ENCODE data around the gene FOXN3.

FOXN3 gene

GRCh38 chr14:89248411-89249064 lies 168.5 kb downstream of the FOXN3 start:
- DNase-seq (ENCODE audit: low read depth) = no peak
- H3K4me3 ChIP-seq (ENCODE audit: low read depth, low read length) = no peak overlapping the region
- TF ChIP-seq POLR2A (IDR thresholded peaks at IDR 0.05; ENCODE audit: extremely low read depth, insufficient read length) = no peak
- TF ChIP-seq MYC (IDR thresholded peaks at IDR 0.05; ENCODE audit: low read depth, low read length) = no peak
- TF ChIP-seq MAX (IDR thresholded peaks at IDR 0.05; ENCODE audit: low read depth, low read length) = no peak

DNA sequence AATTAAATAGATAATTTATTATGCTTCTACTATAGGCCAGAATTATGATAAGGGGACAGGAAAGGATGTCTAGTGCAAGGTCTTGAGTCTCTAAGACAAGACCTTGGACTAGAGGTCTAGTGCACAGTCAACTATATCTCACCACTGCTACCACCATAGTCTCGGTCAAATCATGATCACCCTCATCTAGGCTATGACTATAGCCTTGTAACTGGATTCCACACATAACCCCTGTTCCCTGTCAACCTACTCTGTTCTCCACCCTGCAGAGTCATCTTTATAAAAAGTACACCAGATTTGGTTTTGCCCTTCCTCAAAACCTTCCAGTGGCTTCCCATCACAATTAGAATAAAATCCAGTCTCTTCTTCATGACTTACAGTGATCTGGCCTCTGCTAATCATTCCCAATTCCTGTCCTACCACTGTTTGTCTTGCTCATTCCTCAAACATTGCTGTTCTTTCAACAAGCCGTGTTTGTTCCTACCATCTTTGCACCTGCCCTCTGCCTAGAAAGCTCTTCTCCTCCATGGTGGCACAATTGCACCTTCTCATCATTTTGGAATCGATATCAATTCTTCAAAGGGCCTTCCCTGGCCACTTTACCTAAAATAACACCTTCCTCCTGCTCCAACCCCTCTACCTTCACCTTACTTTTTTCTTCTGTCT lies 169.4 kb downstream of the FOXN3 start:
- no peak for DNase-seq (ENCODE audit: low read depth)
- TF ChIP-seq MAX (IDR thresholded peaks at IDR 0.05; ENCODE audit: low read depth, low read length) (no peak), CTCF (IDR thresholded peaks at IDR 0.05; ENCODE audit: low read depth, low read length) (no peak), MYC (IDR thresholded peaks at IDR 0.05; ENCODE audit: low read depth, low read length) (no peak)
- no peak overlapping the region for H3K4me3 ChIP-seq (ENCODE audit: low read depth, low read length)

GRCh38 chr14:89246290-89246689 lies 170.7 kb downstream of the FOXN3 start:
- no peak for DNase-seq (ENCODE audit: low read depth)
- no peak overlapping the region for H3K4me3 ChIP-seq (ENCODE audit: low read depth, low read length)
- TF ChIP-seq POLR2A (IDR thresholded peaks at IDR 0.05; ENCODE audit: extremely low read depth, insufficient read length) (no peak), MYC (IDR thresholded peaks at IDR 0.05; ENCODE audit: low read depth, low read length) (no peak), MAX (IDR thresholded peaks at IDR 0.05; ENCODE audit: low read depth, low read length) (no peak), CTCF (IDR thresholded peaks at IDR 0.05; ENCODE audit: low read depth, low read length) (no peak)

GRCh38 chr14:89245802-89246201 lies 171.2 kb downstream of the FOXN3 start:
- TF ChIP-seq CTCF (IDR thresholded peaks at IDR 0.05; ENCODE audit: low read depth, low read length) = no peak
- no peak for TF ChIP-seq MYC (IDR thresholded peaks at IDR 0.05; ENCODE audit: low read depth, low read length)
- no peak for TF ChIP-seq MAX (IDR thresholded peaks at IDR 0.05; ENCODE audit: low read depth, low read length)
- no peak for TF ChIP-seq POLR2A (IDR thresholded peaks at IDR 0.05; ENCODE audit: extremely low read depth, insufficient read length)
- no peak for DNase-seq (ENCODE audit: low read depth)
- no peak overlapping the region for H3K4me3 ChIP-seq (ENCODE audit: low read depth, low read length)

DNA sequence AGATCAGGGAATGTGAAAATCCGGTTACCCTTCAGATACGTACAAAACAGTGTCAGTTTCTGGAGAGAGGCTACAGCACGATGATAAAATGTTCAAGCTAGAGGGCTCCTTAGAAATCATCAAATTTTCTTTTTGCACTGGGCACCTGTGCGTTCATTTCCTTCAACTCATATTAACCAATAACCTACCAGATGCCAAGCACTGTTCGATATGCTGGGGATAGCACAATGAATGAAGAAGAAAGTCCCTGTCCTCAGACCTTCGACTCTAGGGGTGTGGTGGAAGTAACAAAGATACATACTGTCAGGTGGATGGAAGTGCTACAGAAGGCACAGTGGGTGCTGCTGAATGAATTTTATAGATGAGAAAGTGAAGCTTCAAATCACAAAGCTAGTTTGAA lies 172.3 kb downstream of the FOXN3 start:
- TF ChIP-seq MAX (IDR thresholded peaks at IDR 0.05; ENCODE audit: low read depth, low read length) (no peak), MYC (IDR thresholded peaks at IDR 0.05; ENCODE audit: low read depth, low read length) (no peak), POLR2A (IDR thresholded peaks at IDR 0.05; ENCODE audit: extremely low read depth, insufficient read length) (no peak), CTCF (IDR thresholded peaks at IDR 0.05; ENCODE audit: low read depth, low read length) (no peak)
- no peak overlapping the region for H3K4me3 ChIP-seq (ENCODE audit: low read depth, low read length)
- DNase-seq (ENCODE audit: low read depth) = no peak

- no peak overlapping the region for H3K4me3 ChIP-seq (ENCODE audit: low read depth, low read length)
- no peak for DNase-seq (ENCODE audit: low read depth)
- TF ChIP-seq POLR2A (IDR thresholded peaks at IDR 0.05; ENCODE audit: extremely low read depth, insufficient read length) (no peak), CTCF (IDR thresholded peaks at IDR 0.05; ENCODE audit: low read depth, low read length) (no peak), MYC (IDR thresholded peaks at IDR 0.05; ENCODE audit: low read depth, low read length) (no peak), MAX (IDR thresholded peaks at IDR 0.05; ENCODE audit: low read depth, low read length) (no peak)
Measured at GRCh38 chr14:89243741-89244140, 173.3 kb downstream of the FOXN3 start.
